Thyroid gland (tissue), 4 donors: ENCODE measurements around the gene ARRDC2. TPM values are rescaled to one million over a fixed set of nuclear protein-coding genes. Genes with fewer than 3 reads are reported as not detected.

ENCODE experiments used
- DNase-seq, 2 donors: peaks; one replicate each; pipeline ENCODE4 v3.0.0-alpha.2; 2019
- H3K27ac ChIP-seq, 3 donors: fragments of 200-600 bp; sonication (generic); 1 replicate in 2 of 3; 2 replicates in 1 of 3; pipeline ENCODE4 v1.5.1; 2016 to 2019; ENCODE audit warnings: mild to moderate bottlenecking in 1 of 3, moderate library complexity in 1 of 3
- H3K27me3 ChIP-seq: fragments of 200-600 bp; sonication (generic); one replicate; pipeline ENCODE4 v1.5.1; 2019
- H3K36me3 ChIP-seq, 2 donors: fragments of 200-600 bp; sonication (generic); one replicate each; pipeline ENCODE4 v1.5.1; 2016 to 2019
- H3K4me1 ChIP-seq, 2 donors: fragments of 200-600 bp; sonication (generic); one replicate each; pipeline ENCODE4 v1.5.1; 2017 to 2019
- H3K4me3 ChIP-seq, 3 donors: fragments of 200-600 bp; sonication (generic); replicated peaks in 1 of 3; 1 replicate in 2 of 3; 2 replicates in 1 of 3; pipeline ENCODE4 v1.5.1; 2016; ENCODE audit warnings: mild to moderate bottlenecking in 1 of 3
- H3K9me3 ChIP-seq: fragments of 200-600 bp; sonication (generic); one replicate; pipeline ENCODE4 v1.5.1; 2017
- POLR2A ChIP-seq, 2 donors: fragments of 450-650 bp; IDR thresholded peaks; one replicate each; pipeline ENCODE4 v1.6.1; 2017; ENCODE audit warnings: antibody characterized with exemption in 2 of 2, mild to moderate bottlenecking in 2 of 2, moderate library complexity in 1 of 2
- WGBS, 2 donors: methylation state at CpG; one replicate each; pipeline ENCODE4 v1.1.5; 2017; 5-methylcytosine and 5-hydroxymethylcytosine counted together
- intact Hi-C: fragments of 100-400 bp; cut with DNase I; formaldehyde crosslinking; loops from one replicate; pipeline ENCODE4 v1.15.1; 2023
- total RNA-seq, 4 donors: library from RNA; depleted of rRNA; stranded (reverse); fragments of >200 nt; gene quantifications; one replicate each; pipeline ENCODE4 v1.2.3, GENCODE V29; 2016
- TF ChIP-seq, protein P1 (sequence below), 6 experiments: fragments of 200-600 bp in 3 of 6; fragments of 450-650 bp in 3 of 6; sonication (generic) in 3 of 6; IDR thresholded peaks; one replicate each; pipeline ENCODE4 v1.5.1; 2016 to 2019; ENCODE audit warnings: antibody characterized with exemption in 6 of 6, mild to moderate bottlenecking in 2 of 6, inconsistent platforms in 1 of 6, moderate library complexity in 1 of 6

Gene ARRDC2
- total RNA-seq, 4 donors from 2014 or later, result 51.1 to 120 (median 82.8) TPM

DNA sequence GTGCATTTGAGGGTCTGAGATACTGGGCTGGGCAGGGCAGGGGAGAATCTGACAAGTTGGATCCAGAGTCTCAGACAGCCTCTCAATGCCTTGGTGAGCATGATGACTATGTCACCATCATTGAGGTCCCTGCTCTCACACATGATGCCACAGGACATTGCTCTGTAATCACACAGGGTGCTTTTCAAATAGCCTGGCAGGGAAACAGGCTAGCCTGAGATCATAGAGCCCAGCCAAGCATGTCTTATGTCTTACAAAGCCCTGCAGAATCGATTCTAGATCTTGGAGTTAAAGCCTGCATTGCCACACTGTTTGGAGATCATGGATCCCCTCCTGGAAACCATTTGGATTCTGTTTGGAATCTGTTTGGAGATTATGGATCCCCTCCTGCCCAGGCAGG, 35.7 kb upstream of the ARRDC2 start:
- H3K27me3 ChIP-seq, result no peaks in the 10 kb centered on the region
- no peaks in the 10 kb centered on the region for H3K9me3 ChIP-seq
- peaks cover 0 to 2% of the 10 kb centered on the region in 2 donors for H3K4me1 ChIP-seq
- no peak overlapping the region for H3K27ac ChIP-seq
- no peak overlapping the region for H3K4me3 ChIP-seq
- H3K36me3 ChIP-seq, result no peaks in the 10 kb centered on the region
- DNase-seq, result no peak
- intact Hi-C loops, result no loop called here
- TF ChIP-seq, protein P1, sequence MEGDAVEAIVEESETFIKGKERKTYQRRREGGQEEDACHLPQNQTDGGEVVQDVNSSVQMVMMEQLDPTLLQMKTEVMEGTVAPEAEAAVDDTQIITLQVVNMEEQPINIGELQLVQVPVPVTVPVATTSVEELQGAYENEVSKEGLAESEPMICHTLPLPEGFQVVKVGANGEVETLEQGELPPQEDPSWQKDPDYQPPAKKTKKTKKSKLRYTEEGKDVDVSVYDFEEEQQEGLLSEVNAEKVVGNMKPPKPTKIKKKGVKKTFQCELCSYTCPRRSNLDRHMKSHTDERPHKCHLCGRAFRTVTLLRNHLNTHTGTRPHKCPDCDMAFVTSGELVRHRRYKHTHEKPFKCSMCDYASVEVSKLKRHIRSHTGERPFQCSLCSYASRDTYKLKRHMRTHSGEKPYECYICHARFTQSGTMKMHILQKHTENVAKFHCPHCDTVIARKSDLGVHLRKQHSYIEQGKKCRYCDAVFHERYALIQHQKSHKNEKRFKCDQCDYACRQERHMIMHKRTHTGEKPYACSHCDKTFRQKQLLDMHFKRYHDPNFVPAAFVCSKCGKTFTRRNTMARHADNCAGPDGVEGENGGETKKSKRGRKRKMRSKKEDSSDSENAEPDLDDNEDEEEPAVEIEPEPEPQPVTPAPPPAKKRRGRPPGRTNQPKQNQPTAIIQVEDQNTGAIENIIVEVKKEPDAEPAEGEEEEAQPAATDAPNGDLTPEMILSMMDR (IDR thresholded peaks at IDR 0.05), result no peak
- 0 to 46% methylated on average over 1 of the region's 1 CpG for WGBS, 2 donors

DNA sequence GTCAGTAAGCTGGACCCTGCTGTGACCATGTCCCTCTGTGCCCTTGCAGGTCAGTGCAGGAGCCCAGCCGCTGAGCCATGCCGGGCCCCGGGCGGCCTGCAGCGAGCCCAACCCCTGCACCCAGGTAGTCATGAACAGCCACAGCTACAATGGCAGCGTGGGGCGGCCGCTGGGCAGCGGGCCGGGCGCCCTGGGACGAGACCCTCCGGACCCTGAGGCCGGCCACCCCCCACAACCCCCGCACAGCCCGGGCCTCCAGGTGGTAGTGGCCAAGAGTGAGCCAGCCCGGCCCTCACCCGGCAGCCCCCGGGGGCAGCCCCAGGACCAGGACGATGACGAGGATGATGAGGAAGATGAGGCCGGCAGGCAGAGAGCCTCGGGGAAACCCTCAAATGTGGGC, 34.2 kb upstream of the ARRDC2 start:
- Histone ChIP-seq H3K27ac (no peak overlapping the region), H3K36me3 (no peaks in the 10 kb centered on the region), H3K4me1 (no peaks in the 10 kb centered on the region), H3K4me3 (no peak overlapping the region), H3K27me3 (no peaks in the 10 kb centered on the region), H3K9me3 (no peaks in the 10 kb centered on the region)
- intact Hi-C loops, result no loop called here
- 95% methylated on average over 12 of the region's 23 CpGs; no CpG with 5 or more reads in 1 of the 2 donors for WGBS, 2 donors
- TF ChIP-seq, protein P1 (IDR thresholded peaks at IDR 0.05), result no peak
- TF ChIP-seq POLR2A (IDR thresholded peaks at IDR 0.05), result no peak
- DNase-seq, result no peak

DNA sequence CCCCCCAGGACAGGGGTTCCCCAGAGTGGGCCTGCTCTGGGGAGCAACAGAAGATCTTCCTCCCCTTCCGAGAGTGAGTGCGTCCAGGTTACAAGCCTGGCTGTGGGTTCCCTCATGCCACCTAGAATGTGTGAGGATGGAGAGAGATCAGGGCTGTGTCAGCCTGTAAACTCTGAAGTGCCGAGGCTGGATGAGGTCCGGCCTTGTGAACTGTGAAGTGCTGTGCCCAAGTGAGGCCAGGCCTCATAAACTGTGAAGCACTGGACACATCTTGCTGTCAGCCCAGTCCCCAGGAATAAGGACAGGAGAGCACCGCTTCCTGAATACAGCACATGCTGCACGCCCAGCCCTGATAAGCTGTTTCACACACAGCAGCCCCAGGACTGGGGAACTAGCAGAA, 33.4 kb upstream of the ARRDC2 start:
- H3K36me3 ChIP-seq, result no peaks in the 10 kb centered on the region
- intact Hi-C loops, result no loop called here
- no peaks in the 10 kb centered on the region for H3K27me3 ChIP-seq
- 78 to 92% methylated on average over 4 to 6 of the region's 6 CpGs for WGBS, 2 donors
- no peaks in the 10 kb centered on the region for H3K4me1 ChIP-seq
- TF ChIP-seq, protein P1 (IDR thresholded peaks at IDR 0.05), result no peak
- TF ChIP-seq POLR2A (IDR thresholded peaks at IDR 0.05), result no peak
- H3K9me3 ChIP-seq, result no peaks in the 10 kb centered on the region
- H3K4me3 ChIP-seq, result no peak overlapping the region
- no peak for DNase-seq
- H3K27ac ChIP-seq, result no peak overlapping the region

DNA sequence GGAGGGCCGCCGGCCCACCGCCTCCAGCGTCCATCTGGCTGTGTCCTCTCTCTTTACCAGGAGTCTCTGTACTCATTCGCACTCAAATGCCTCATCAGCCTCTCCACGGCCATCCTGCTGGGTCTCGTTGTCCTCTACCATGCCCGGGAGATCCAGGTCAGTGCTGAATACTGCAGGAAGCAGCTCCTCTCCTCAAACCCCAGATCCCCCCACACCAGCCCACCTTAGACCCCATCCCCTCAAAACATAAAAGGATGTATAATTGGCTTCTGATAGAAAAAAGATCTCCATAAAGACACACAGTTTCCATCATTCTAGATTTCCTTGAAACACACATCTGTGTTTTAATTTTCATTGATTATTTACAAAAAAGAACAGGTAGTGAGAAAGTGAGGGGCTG, 32.9 kb upstream of the ARRDC2 start:
- Histone ChIP-seq H3K4me1 (no peaks in the 10 kb centered on the region), H3K9me3 (no peaks in the 10 kb centered on the region), H3K27me3 (no peaks in the 10 kb centered on the region), H3K4me3 (no peak overlapping the region), H3K27ac (no peak overlapping the region), H3K36me3 (no peaks in the 10 kb centered on the region)
- TF ChIP-seq, protein P1 (IDR thresholded peaks at IDR 0.05), result no peak
- TF ChIP-seq POLR2A (IDR thresholded peaks at IDR 0.05), result no peak
- intact Hi-C loops, result no loop called here
- no peak for DNase-seq
- WGBS, 2 donors, result 83 to 87% methylated on average over 6 to 8 of the region's 8 CpGs

DNA sequence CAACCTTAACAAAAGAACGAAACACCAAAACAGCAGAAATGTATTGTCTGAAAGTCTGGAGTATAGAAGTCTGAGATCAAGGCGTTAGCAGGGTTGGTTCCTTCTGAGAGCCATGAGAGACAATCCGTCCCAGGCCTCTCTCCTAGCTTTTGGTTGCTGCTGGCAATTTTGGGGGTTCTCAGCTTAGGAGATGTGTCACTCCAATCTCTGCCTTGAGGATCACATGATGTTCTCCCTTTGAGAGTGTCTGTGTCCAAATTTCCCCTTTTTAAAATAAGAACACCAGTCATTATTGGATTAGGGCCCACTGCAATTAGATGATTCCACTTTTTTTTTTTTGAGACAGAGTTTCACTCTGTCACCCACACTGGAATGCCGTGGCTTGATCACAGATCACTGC, 30.9 kb upstream of the ARRDC2 start:
- H3K9me3 ChIP-seq, result no peaks in the 10 kb centered on the region
- no peak for DNase-seq
- TF ChIP-seq POLR2A (IDR thresholded peaks at IDR 0.05), result no peak
- TF ChIP-seq, protein P1 (IDR thresholded peaks at IDR 0.05), result no peak
- intact Hi-C loops, result no loop called here
- H3K27me3 ChIP-seq, result no peaks in the 10 kb centered on the region
- H3K27ac ChIP-seq, result no peak overlapping the region
- no peak overlapping the region for H3K4me3 ChIP-seq
- H3K36me3 ChIP-seq, result no peaks in the 10 kb centered on the region
- H3K4me1 ChIP-seq, result no peaks in the 10 kb centered on the region
- 84 to 86% methylated on average over 4 of the region's 4 CpGs for WGBS, 2 donors
